Stomach (tissue), 4 donors: ENCODE data around the gene PSME3IP1.

ENCODE experiments used
- CTCF ChIP-seq, 7 experiments: fragments of 450-650 bp in 4 of 7; fragments of 200-600 bp in 3 of 7; sonication (generic) in 3 of 7; IDR thresholded peaks; one replicate each; pipeline ENCODE4 v1.5.1; 2016 to 2019; ENCODE audit warnings: antibody characterized with exemption in 7 of 7, control low read depth in 2 of 7, mild to moderate bottlenecking in 1 of 7
- POLR2A ChIP-seq, 4 donors: fragments of 450-650 bp; IDR thresholded peaks; one replicate each; pipeline ENCODE4 v1.6.1; 2016; ENCODE audit warnings: antibody characterized with exemption in 4 of 4, control low read depth in 2 of 4, mild to moderate bottlenecking in 1 of 4, moderate library complexity in 1 of 4
- POLR2AphosphoS5 ChIP-seq, 3 donors: sonication (generic); formaldehyde crosslinking; IDR thresholded peaks; one replicate each; pipeline ENCODE4 v1.6.1; 2016; ENCODE audit warnings: antibody characterized with exemption in 3 of 3

GRCh38 chr16:57111420-57111819 lies 74.4 kb downstream of the PSME3IP1 start:
- TF ChIP-seq CTCF (IDR thresholded peaks at IDR 0.05): no peak
- TF ChIP-seq POLR2A (IDR thresholded peaks at IDR 0.05): no peak
- TF ChIP-seq POLR2AphosphoS5 (IDR thresholded peaks at IDR 0.05): no peak
